H1 (cell line): ENCODE measurements around the gene ARHGEF11. TPM values are rescaled to one million over a fixed set of nuclear protein-coding genes. Genes with fewer than 3 reads are reported as not detected.

Experiments used
- CTCF ChIA-PET: fragments of 300-600 bp; sonication (Branson Sonifier 250); formaldehyde crosslinking; loops from one replicate; lab custom pipeline; 2021; ENCODE audit not compliant: partially characterized antibody; lab: Charles Lee
- POLR2A ChIA-PET: fragments of 300-600 bp; sonication (Branson Sonifier 250); formaldehyde crosslinking; loops from one replicate; lab custom pipeline; 2021; ENCODE audit warnings: inconsistent platforms; ENCODE audit not compliant: partially characterized antibody; lab: Charles Lee
- DNase-seq, 2 experiments: peaks; one replicate each; pipeline versions ENCODE4 v3.0.0 to v3.0.0-alpha.2; 2010 to 2022; ENCODE audit warnings: low spot score in 2 of 2, low read depth in 1 of 2, mixed read lengths in 1 of 2
- FAIRE-seq: peaks from 2 replicates; lab custom pipeline; 2011; peaks lifted over from hg19 to GRCh38; lab: Jason Lieb, UNC
- H2AFZ ChIP-seq: 2 replicates; pipeline ENCODE4 v1.8.1; 2012; ENCODE audit warnings: low read length, inconsistent platforms
- H2AK5ac ChIP-seq: 2 replicates; pipeline ENCODE4 v1.6.1; 2013; ENCODE audit warnings: low read depth, low read length
- H2BK120ac ChIP-seq: replicated peaks from 2 replicates; pipeline ENCODE3; 2013; ENCODE audit warnings: low read depth, low read length, inconsistent platforms
- H2BK12ac ChIP-seq: 2 replicates; pipeline ENCODE4 v1.6.1; 2013; ENCODE audit warnings: low read depth, low read length
- H2BK15ac ChIP-seq: 2 replicates; pipeline ENCODE4 v1.6.1; 2013; ENCODE audit warnings: low read length
- H2BK20ac ChIP-seq: 2 replicates; pipeline ENCODE4 v1.6.1; 2013; ENCODE audit warnings: low read length
- H2BK5ac ChIP-seq: 2 replicates; pipeline ENCODE4 v1.6.1; 2013; ENCODE audit warnings: low read depth, low read length
- H3K14ac ChIP-seq: 2 replicates; pipeline ENCODE4 v1.6.1; 2013; ENCODE audit warnings: inconsistent platforms; ENCODE audit not compliant: insufficient read length
- H3K18ac ChIP-seq: 2 replicates; pipeline ENCODE4 v1.6.1; 2013; ENCODE audit warnings: low read length; ENCODE audit errors: extremely low read depth
- H3K23ac ChIP-seq: 2 replicates; pipeline ENCODE4 v1.6.1; 2013; ENCODE audit warnings: inconsistent platforms; ENCODE audit not compliant: insufficient read length
- H3K23me2 ChIP-seq: 2 replicates; pipeline ENCODE4 v1.6.1; 2013; ENCODE audit warnings: low read depth, low read length
- H3K27ac ChIP-seq: 2 replicates; pipeline ENCODE4 v1.6.1; 2011; ENCODE audit warnings: low read depth, low read length, inconsistent platforms
- H3K27me3 ChIP-seq, 4 experiments: replicated peaks in 1 of 4; 1 replicate in 1 of 4; 2 replicates in 3 of 4; pipeline versions ENCODE4 v1.6.1 to v1.8.1; 2011 to 2013; ENCODE audit warnings: low read length in 3 of 4, mild to moderate bottlenecking in 3 of 4, inconsistent platforms in 2 of 4, mixed read lengths in 2 of 4, moderate library complexity in 1 of 4; ENCODE audit not compliant: control insufficient read depth in 3 of 4, insufficient read depth in 3 of 4; ENCODE audit errors: extremely low read depth in 1 of 4
- H3K36me3 ChIP-seq, 4 experiments: 2 replicates each; pipeline versions ENCODE4 v1.6.1 to v1.8.1; 2011 to 2013; ENCODE audit warnings: mild to moderate bottlenecking in 4 of 4, low read length in 3 of 4, moderate library complexity in 2 of 4, control low read depth in 1 of 4, inconsistent platforms in 1 of 4; ENCODE audit not compliant: insufficient read depth in 4 of 4, control insufficient read depth in 2 of 4
- H3K4ac ChIP-seq: replicated peaks from 2 replicates; pipeline ENCODE3; 2013; ENCODE audit warnings: low read length, low read depth, mixed read lengths, inconsistent platforms; ENCODE audit not compliant: insufficient read length
- H3K4me1 ChIP-seq, 4 experiments: replicated peaks in 1 of 4; 1 replicate in 1 of 4; 2 replicates in 3 of 4; pipeline versions ENCODE4 v1.6.1 to v1.8.1; 2011 to 2013; ENCODE audit warnings: low read length in 3 of 4, inconsistent platforms in 2 of 4, mixed read lengths in 1 of 4; ENCODE audit not compliant: insufficient read depth in 4 of 4, control insufficient read depth in 3 of 4
- H3K4me2 ChIP-seq, 2 experiments: 2 replicates each; pipeline versions ENCODE4 v1.6.1 to v1.8.1; 2011 to 2013; ENCODE audit warnings: low read depth in 2 of 2, low read length in 2 of 2, control low read depth in 1 of 2, inconsistent platforms in 1 of 2, mild to moderate bottlenecking in 1 of 2; ENCODE audit not compliant: insufficient read depth in 1 of 2
- H3K4me3 ChIP-seq, 4 experiments: fragments of 200-600, 300-600 bp in 1 of 4; sonication (generic), shearing (Covaris generic), sonication (Bioruptor Twin) in 1 of 4; 2 replicates each; pipeline versions ENCODE4 v1.5.1 to v1.8.1; 2011 to 2016; ENCODE audit warnings: low read length in 4 of 4, low read depth in 3 of 4, control low read depth in 2 of 4, inconsistent platforms in 2 of 4, mild to moderate bottlenecking in 2 of 4, mixed read lengths in 1 of 4, moderate library complexity in 1 of 4; ENCODE audit not compliant: insufficient read depth in 2 of 4; ENCODE audit errors: extremely low read depth in 1 of 4
- H3K56ac ChIP-seq: replicated peaks from 2 replicates; pipeline ENCODE3; 2013; ENCODE audit warnings: low read depth, mild to moderate bottlenecking, mixed read lengths, low read length, inconsistent platforms; ENCODE audit not compliant: insufficient read length
- H3K79me1 ChIP-seq: 2 replicates; pipeline ENCODE4 v1.6.1; 2013; ENCODE audit warnings: low read depth, low read length, control low read depth
- H3K79me2 ChIP-seq, 2 experiments: 2 replicates each; pipeline versions ENCODE4 v1.6.1 to v1.8.1; 2012 to 2013; ENCODE audit warnings: low read length in 2 of 2, mild to moderate bottlenecking in 2 of 2, inconsistent platforms in 1 of 2; ENCODE audit not compliant: insufficient read depth in 2 of 2, control insufficient read depth in 1 of 2
- H3K9ac ChIP-seq, 4 experiments: replicated peaks in 1 of 4; 1 replicate in 1 of 4; 2 replicates in 3 of 4; pipeline versions ENCODE4 v1.6.1 to v1.8.1; 2011 to 2013; ENCODE audit warnings: low read depth in 3 of 4, low read length in 3 of 4, control low read depth in 2 of 4, mild to moderate bottlenecking in 2 of 4, moderate library complexity in 2 of 4, inconsistent platforms in 1 of 4; ENCODE audit errors: extremely low read depth in 1 of 4
- H3K9me3 ChIP-seq, 2 experiments: 2 replicates each; pipeline versions ENCODE4 v1.6.1 to v1.8.1; 2012 to 2013; ENCODE audit warnings: mild to moderate bottlenecking in 2 of 2, moderate library complexity in 2 of 2, control low read depth in 1 of 2, inconsistent platforms in 1 of 2, low read depth in 1 of 2, low read length in 1 of 2, mixed read lengths in 1 of 2; ENCODE audit not compliant: insufficient read depth in 2 of 2
- H4K20me1 ChIP-seq, 2 experiments: replicated peaks in 1 of 2; 2 replicates each; pipeline versions ENCODE3 to v1.8.1; 2011 to 2013; ENCODE audit warnings: inconsistent platforms in 2 of 2, low read length in 2 of 2, mild to moderate bottlenecking in 1 of 2; ENCODE audit not compliant: insufficient read depth in 2 of 2, control insufficient read depth in 1 of 2
- H4K5ac ChIP-seq: 2 replicates; pipeline ENCODE4 v1.6.1; 2013; ENCODE audit warnings: low read length, low read depth, mixed read lengths, inconsistent platforms; ENCODE audit not compliant: insufficient read length
- H4K8ac ChIP-seq: 2 replicates; pipeline ENCODE4 v1.8.0; 2013; ENCODE audit warnings: mild to moderate bottlenecking, moderate library complexity, low read length, inconsistent platforms; ENCODE audit not compliant: insufficient read depth; ENCODE audit errors: extremely low read depth
- H4K91ac ChIP-seq: replicated peaks from 2 replicates; pipeline ENCODE3; 2013; ENCODE audit warnings: low read length, mixed read lengths, inconsistent platforms; ENCODE audit not compliant: insufficient read length
- ATF2 ChIP-seq: IDR thresholded peaks from 2 replicates; pipeline ENCODE4 v1.6.1; 2012; ENCODE audit warnings: low read length, inconsistent platforms
- CREB1 ChIP-seq: IDR thresholded peaks from 2 replicates; pipeline ENCODE4 v1.6.1; 2012; ENCODE audit warnings: inconsistent platforms
- EGR1 ChIP-seq: IDR thresholded peaks from 2 replicates; pipeline ENCODE4 v1.6.1; 2011; ENCODE audit warnings: low read depth, low read length, borderline replicate concordance
- TAF1 ChIP-seq: IDR thresholded peaks from 2 replicates; pipeline ENCODE4 v1.6.1; 2011; ENCODE audit warnings: mild to moderate bottlenecking, low read depth, low read length
- WGBS, 2 experiments: shearing (Covaris generic) in 1 of 2; methylation state at CpG; one replicate each; pipeline versions ENCODE4 v1.1.6 to v1.1.7; 2013 to 2015; ENCODE audit warnings: low lambda C conversion rate in 2 of 2, mixed read lengths in 2 of 2, inconsistent platforms in 1 of 2, low coverage in 1 of 2, missing lambda C conversion rate in 1 of 2; ENCODE audit not compliant: insufficient replicate concordance in 2 of 2, insufficient coverage in 1 of 2, insufficient read length in 1 of 2; ENCODE audit errors: extremely low coverage in 1 of 2, missing lambda C conversion rate in 1 of 2; 5-methylcytosine and 5-hydroxymethylcytosine counted together
- polyA plus RNA-seq, 7 experiments: library from polyadenylated mRNA; depleted of rRNA in 3 of 7; stranded (reverse) in 5 of 7; unstranded in 2 of 7; fragments of >200 nt in 5 of 7; fragments of 200-250 nt in 2 of 7; gene quantifications; 1 replicate in 5 of 7; 2 replicates in 1 of 7; 4 replicates in 1 of 7; pipeline versions ENCODE4 v1.2.1 to v1.2.3, GENCODE V29; 2011 to 2013; ENCODE audit warnings: missing spikeins in 2 of 7, mixed read lengths in 2 of 7
- total RNA-seq: library from RNA; stranded (reverse); fragmentation: NEBNext Ultra II Directional; extraction: Animal tissue kit (Norgen Biotek cat#: 25700); gene quantifications from 2 replicates; pipeline ENCODE4 v1.2.1, GENCODE V29; 2021

ARHGEF11 gene
- total and polyA plus RNA-seq, 2 of the 8 experiments (the other 6 are each of a cell fraction or from before 2014, with no cell fraction given) = 19.9 to 33.1 TPM

- no peaks in the 10 kb centered on the region for H3K36me3 ChIP-seq
- no peak overlapping the region for H3K23ac ChIP-seq
- no peaks in the 10 kb centered on the region for H3K79me1 ChIP-seq
- H3K79me2 ChIP-seq = no peaks in the 10 kb centered on the region
- peaks cover 0 to 35% (median 31%) of the 10 kb centered on the region in 4 experiments; a peak in 6 of 7 replicates for H3K27me3 ChIP-seq
- H4K20me1 ChIP-seq = no peaks in the 10 kb centered on the region
- no peak overlapping the region for H3K4ac ChIP-seq
- ChIA-PET POLR2A (interaction anchor here (0.6 to 2.0 kb wide), 11 partner anchors 10 to 194 kb away, joined by 3 to 10 read pairs (median 4); partner anchors contain the start of genes ISG20L2 and METTL25B), CTCF (interaction anchor here (0.6 to 31.4 kb wide), 14 partner anchors 10 to 344 kb away, joined by 3 to 719 read pairs (median 7); partner anchors contain the start of genes INSRR, LRRC71 and NTRK1)
- no peak overlapping the region for H2AFZ ChIP-seq
- peak overlapping the region; percentile 18; the same call in 1 of the 2 replicates for H2BK12ac ChIP-seq
- 0 out of 2 replicates have a peak, but pooled peaks cover 2% of the 10 kb centered on the region for H3K23me2 ChIP-seq
- no peak overlapping the region for H2BK15ac ChIP-seq
- FAIRE-seq (no peak), DNase-seq (no peak)
- no peak overlapping the region; the same call in 1 of the 2 replicates for H2BK5ac ChIP-seq
- WGBS, 2 experiments = 61% methylated on average over 5 of the region's 6 CpGs; no CpG with 5 or more reads in 1 of the 2 experiments
- H4K8ac ChIP-seq = no peak overlapping the region
- H4K91ac ChIP-seq = peak overlapping the region; percentile 5
- no peak overlapping the region for H3K18ac ChIP-seq
- no peaks in the 10 kb centered on the region for H3K9me3 ChIP-seq
- no peak overlapping the region for H3K9ac ChIP-seq
- H2BK20ac ChIP-seq = no peak overlapping the region
- H3K14ac ChIP-seq = no peak overlapping the region
- H3K27ac ChIP-seq = no peak overlapping the region
- peak overlapping the region; percentile 33; the same call in 1 of the 2 replicates for H2AK5ac ChIP-seq
- H3K56ac ChIP-seq = no peak overlapping the region
- no peak overlapping the region for H2BK120ac ChIP-seq
- peaks cover 8 to 34% (median 16%) of the 10 kb centered on the region in 4 experiments for H3K4me1 ChIP-seq
- H3K4me3 ChIP-seq = no peak overlapping the region; a peak in 1 of 8 replicates
- no peak overlapping the region for H4K5ac ChIP-seq
- TF ChIP-seq CREB1 = no peak
- TF ChIP-seq TAF1 = no peak
- TF ChIP-seq EGR1 = peak; percentile 35; the same call in 1 of the 2 replicates
- no peak for TF ChIP-seq ATF2
- H3K4me2 ChIP-seq = peak overlapping the region; percentile 25 to 46; a peak in 3 of 4 replicates
These were observed 158.8 kb downstream of the ARHGEF11 start for GRCh38 chr1:156886583-156887281.
